Astrocyte (in vitro differentiated cells and primary cell): ENCODE measurements around the gene ARVCF. TPM values are rescaled to one million over a fixed set of nuclear protein-coding genes. Genes with fewer than 3 reads are reported as not detected.

Source experiments
- DNase-seq: peaks from one replicate; pipeline ENCODE4 v3.0.0-alpha.2; 2010; ENCODE audit warnings: low read depth
- FAIRE-seq: peaks from 2 replicates; lab custom pipeline; 2011; peaks lifted over from hg19 to GRCh38; lab: Jason Lieb, UNC
- H2AFZ ChIP-seq: 2 replicates; pipeline ENCODE4 v1.6.0; 2012; ENCODE audit warnings: low read depth, low read length, inconsistent platforms
- H3K27ac ChIP-seq: 2 replicates; pipeline ENCODE4 v1.5.1; 2011; ENCODE audit warnings: low read depth, low read length, inconsistent platforms
- H3K27me3 ChIP-seq: 2 replicates; pipeline ENCODE4 v1.6.0; 2011; ENCODE audit warnings: low read length, inconsistent platforms; ENCODE audit not compliant: insufficient read depth
- H3K36me3 ChIP-seq: 2 replicates; pipeline ENCODE4 v1.5.1; 2011; ENCODE audit warnings: low read length, inconsistent platforms; ENCODE audit not compliant: insufficient read depth
- H3K4me1 ChIP-seq: 2 replicates; pipeline ENCODE4 v1.5.1; 2011; ENCODE audit warnings: low read length, inconsistent platforms; ENCODE audit not compliant: insufficient read depth
- H3K4me2 ChIP-seq: 2 replicates; pipeline ENCODE4 v1.6.0; 2012; ENCODE audit warnings: low read length, inconsistent platforms
- H3K4me3 ChIP-seq: 2 replicates; pipeline ENCODE4 v1.5.1; 2011; ENCODE audit warnings: low read depth, mild to moderate bottlenecking, low read length, inconsistent platforms; ENCODE audit not compliant: insufficient read depth
- H3K79me2 ChIP-seq: 2 replicates; pipeline ENCODE4 v1.6.0; 2012; ENCODE audit warnings: mild to moderate bottlenecking, low read length, inconsistent platforms; ENCODE audit not compliant: insufficient read depth
- H3K9ac ChIP-seq: 2 replicates; pipeline ENCODE4 v1.6.0; 2012; ENCODE audit warnings: mild to moderate bottlenecking, low read length, inconsistent platforms
- H3K9me3 ChIP-seq: 2 replicates; pipeline ENCODE4 v1.5.1; 2012; ENCODE audit warnings: low read depth, mild to moderate bottlenecking, low read length, inconsistent platforms; ENCODE audit not compliant: insufficient read depth
- H4K20me1 ChIP-seq: 2 replicates; pipeline ENCODE4 v1.6.0; 2012; ENCODE audit warnings: low read length, inconsistent platforms; ENCODE audit not compliant: insufficient read depth
- H3K27ac Mint-ChIP-seq: one replicate; pipeline ENCODE4 v1.8.0; 2021; ENCODE audit warnings: mild to moderate bottlenecking, mixed read lengths; ENCODE audit not compliant: unreplicated experiment
- H3K27me3 Mint-ChIP-seq: one replicate; pipeline ENCODE4 v1.8.0; 2021; ENCODE audit warnings: low read depth, mixed read lengths; ENCODE audit not compliant: unreplicated experiment
- H3K36me3 Mint-ChIP-seq: one replicate; pipeline ENCODE4 v1.8.0; 2021; ENCODE audit warnings: low read depth, mixed read lengths; ENCODE audit not compliant: unreplicated experiment
- H3K4me1 Mint-ChIP-seq: one replicate; pipeline ENCODE4 v1.8.0; 2021; ENCODE audit warnings: low read depth, mixed read lengths; ENCODE audit not compliant: unreplicated experiment
- H3K4me3 Mint-ChIP-seq: one replicate; pipeline ENCODE4 v1.8.0; 2021; ENCODE audit warnings: mild to moderate bottlenecking, moderate library complexity, mixed read lengths; ENCODE audit not compliant: unreplicated experiment
- H3K9me3 Mint-ChIP-seq: one replicate; pipeline ENCODE4 v1.8.0; 2021; ENCODE audit warnings: mild to moderate bottlenecking, mixed read lengths; ENCODE audit not compliant: unreplicated experiment
- EZH2 ChIP-seq: IDR thresholded peaks from 2 replicates; pipeline ENCODE4 v1.6.1; 2012; ENCODE audit warnings: mild to moderate bottlenecking, low read length, inconsistent platforms; ENCODE audit not compliant: insufficient read depth
- total RNA-seq: library from RNA; stranded (reverse); gene quantifications from 2 replicates; pipeline ENCODE4 v1.2.1, GENCODE V29; 2021
- TF ChIP-seq, protein P1 (sequence below): IDR thresholded peaks from 2 replicates; pipeline ENCODE4 v1.5.1; 2011; ENCODE audit warnings: low read depth, mild to moderate bottlenecking, inconsistent platforms, low read length, moderate library complexity; ENCODE audit not compliant: insufficient read depth

ARVCF gene
- total RNA-seq, 1 donor from 2014 or later: 17.9 TPM

DNA sequence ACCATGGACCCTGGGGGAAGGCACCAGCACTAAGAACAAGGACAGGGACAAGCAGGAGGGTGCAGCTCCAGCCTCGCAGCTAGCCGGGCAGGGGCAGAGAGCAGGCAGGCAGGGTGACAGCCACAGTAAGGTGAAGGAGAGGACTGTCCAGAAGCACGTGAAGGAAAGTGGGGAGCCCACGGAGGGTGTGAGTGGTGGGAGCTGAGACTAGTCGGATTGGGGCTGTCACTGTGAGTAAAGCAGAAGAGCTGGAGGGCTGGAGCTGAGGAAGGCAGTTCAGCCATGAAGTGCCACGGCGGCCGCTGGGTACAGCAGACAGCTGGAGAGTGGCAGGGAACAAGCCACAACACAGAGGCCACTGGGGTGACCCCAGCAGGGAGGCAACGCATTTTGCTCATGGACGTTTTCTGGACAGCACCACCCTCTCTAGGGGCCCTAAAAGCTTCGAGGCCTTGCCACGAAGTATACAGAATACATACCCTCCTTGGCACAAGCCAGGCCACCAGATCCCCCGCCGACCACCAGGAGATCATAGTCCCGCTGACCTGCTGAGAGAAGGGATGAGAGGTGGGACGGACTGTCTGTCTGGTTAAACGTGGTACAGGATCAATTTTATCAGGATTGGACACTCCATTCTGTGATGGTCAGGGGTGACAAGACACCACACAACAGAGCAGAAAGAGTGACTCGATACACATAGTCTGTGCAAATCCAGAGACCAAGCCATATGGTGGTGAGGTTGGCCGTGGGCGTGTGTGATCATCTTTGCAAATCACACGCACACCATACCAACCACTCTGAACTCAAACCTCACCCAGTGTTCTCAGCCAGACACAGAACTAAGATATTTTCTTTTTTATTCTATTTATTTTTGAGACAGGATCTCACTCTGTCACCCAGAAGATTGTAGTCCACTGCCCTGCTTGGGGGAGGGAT lies 85.8 kb downstream of the ARVCF start:
- Histone ChIP-seq H4K20me1 (no peaks in the 10 kb centered on the region), H2AFZ (no peak overlapping the region), H3K79me2 (no peaks in the 10 kb centered on the region), H3K4me2 (no peak overlapping the region), H3K27ac (no peak overlapping the region), H3K4me1 (no peaks in the 10 kb centered on the region), H3K4me3 (no peak overlapping the region), H3K9ac (no peak overlapping the region), H3K27me3 (no peaks in the 10 kb centered on the region), H3K36me3 (no peaks in the 10 kb centered on the region), H3K9me3 (no peaks in the 10 kb centered on the region)
- Mint-ChIP-seq H3K27ac (no peak overlapping the region), H3K9me3 (peaks cover 7% of the 10 kb centered on the region), H3K36me3 (peaks cover 19% of the 10 kb centered on the region), H3K4me3 (no peak overlapping the region), H3K4me1 (no peaks in the 10 kb centered on the region), H3K27me3 (peaks cover 4% of the 10 kb centered on the region)
- DNase-seq: no peak
- TF ChIP-seq EZH2: no peak
- TF ChIP-seq, protein P1, sequence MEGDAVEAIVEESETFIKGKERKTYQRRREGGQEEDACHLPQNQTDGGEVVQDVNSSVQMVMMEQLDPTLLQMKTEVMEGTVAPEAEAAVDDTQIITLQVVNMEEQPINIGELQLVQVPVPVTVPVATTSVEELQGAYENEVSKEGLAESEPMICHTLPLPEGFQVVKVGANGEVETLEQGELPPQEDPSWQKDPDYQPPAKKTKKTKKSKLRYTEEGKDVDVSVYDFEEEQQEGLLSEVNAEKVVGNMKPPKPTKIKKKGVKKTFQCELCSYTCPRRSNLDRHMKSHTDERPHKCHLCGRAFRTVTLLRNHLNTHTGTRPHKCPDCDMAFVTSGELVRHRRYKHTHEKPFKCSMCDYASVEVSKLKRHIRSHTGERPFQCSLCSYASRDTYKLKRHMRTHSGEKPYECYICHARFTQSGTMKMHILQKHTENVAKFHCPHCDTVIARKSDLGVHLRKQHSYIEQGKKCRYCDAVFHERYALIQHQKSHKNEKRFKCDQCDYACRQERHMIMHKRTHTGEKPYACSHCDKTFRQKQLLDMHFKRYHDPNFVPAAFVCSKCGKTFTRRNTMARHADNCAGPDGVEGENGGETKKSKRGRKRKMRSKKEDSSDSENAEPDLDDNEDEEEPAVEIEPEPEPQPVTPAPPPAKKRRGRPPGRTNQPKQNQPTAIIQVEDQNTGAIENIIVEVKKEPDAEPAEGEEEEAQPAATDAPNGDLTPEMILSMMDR: no peak
- FAIRE-seq: no peak

DNA sequence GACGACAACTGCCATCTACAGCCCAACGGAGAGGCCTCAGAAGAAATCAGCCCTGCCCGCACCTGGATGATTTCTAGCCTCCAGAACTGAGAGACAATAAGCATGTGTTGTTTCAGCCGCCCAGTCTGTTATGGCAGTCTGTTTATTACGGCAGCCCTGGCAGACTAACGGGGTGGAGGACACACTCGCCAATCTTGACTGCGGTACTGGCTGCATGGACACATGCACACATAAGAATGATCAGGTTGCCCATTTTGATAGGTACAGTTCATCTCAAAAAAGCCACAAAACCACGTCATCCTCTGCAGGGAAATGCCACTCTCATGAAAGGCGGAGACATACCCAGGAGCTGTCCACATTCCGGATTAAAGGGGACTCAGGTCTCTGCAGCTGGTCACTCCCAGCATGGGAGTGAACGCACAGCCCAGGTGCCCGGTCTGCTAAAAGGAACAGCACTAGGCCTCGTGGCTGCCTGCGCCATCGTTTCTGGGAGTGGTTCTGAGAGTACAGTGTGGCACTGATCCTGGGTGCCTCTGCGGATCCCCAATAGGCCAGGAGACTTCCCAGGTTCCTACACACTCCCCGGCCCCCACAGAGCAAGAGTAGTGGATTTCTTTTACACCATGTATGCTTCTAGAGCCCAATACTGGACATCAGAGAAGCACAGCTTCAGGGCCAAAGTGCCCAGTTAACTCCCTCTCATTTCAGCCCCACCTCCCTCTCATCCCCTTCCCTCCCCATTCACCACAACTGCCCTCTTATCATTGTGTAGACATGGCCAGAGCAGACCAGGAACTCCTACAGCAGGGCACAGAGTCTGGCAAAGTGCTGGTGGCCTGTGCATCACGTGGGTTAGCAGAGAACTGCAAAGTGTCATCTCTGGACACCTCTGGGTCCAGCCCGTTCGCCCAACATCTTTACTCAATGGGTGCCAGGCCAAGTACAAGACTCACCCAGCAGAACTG lies 86.8 kb downstream of the ARVCF start:
- Histone ChIP-seq H3K9ac (no peak overlapping the region), H3K9me3 (no peaks in the 10 kb centered on the region), H3K27me3 (no peaks in the 10 kb centered on the region), H3K4me1 (no peaks in the 10 kb centered on the region), H3K4me3 (no peak overlapping the region), H3K36me3 (no peaks in the 10 kb centered on the region), H3K4me2 (no peak overlapping the region), H3K79me2 (no peaks in the 10 kb centered on the region), H2AFZ (no peak overlapping the region), H3K27ac (no peak overlapping the region), H4K20me1 (no peaks in the 10 kb centered on the region)
- no peak for FAIRE-seq
- Mint-ChIP-seq H3K4me3 (peak overlapping the region; percentile 60), H3K4me1 (no peaks in the 10 kb centered on the region), H3K9me3 (no peaks in the 10 kb centered on the region), H3K36me3 (peaks cover 12% of the 10 kb centered on the region), H3K27me3 (peaks cover 4% of the 10 kb centered on the region), H3K27ac (no peak overlapping the region)
- no peak for DNase-seq
- TF ChIP-seq, protein P1: no peak
- TF ChIP-seq EZH2: no peak
